SH-SY5Y (cell line): ENCODE data around the gene PCSK5.

Experiments used
- GATA2 ChIP-seq: IDR thresholded peaks from 2 replicates; pipeline ENCODE4 v1.6.1; 2011; ENCODE audit warnings: mild to moderate bottlenecking, low read depth, low read length
- GATA3 ChIP-seq: IDR thresholded peaks from 2 replicates; pipeline ENCODE4 v1.6.1; 2011; ENCODE audit warnings: low read depth, mild to moderate bottlenecking, low read length, moderate library complexity

DNA sequence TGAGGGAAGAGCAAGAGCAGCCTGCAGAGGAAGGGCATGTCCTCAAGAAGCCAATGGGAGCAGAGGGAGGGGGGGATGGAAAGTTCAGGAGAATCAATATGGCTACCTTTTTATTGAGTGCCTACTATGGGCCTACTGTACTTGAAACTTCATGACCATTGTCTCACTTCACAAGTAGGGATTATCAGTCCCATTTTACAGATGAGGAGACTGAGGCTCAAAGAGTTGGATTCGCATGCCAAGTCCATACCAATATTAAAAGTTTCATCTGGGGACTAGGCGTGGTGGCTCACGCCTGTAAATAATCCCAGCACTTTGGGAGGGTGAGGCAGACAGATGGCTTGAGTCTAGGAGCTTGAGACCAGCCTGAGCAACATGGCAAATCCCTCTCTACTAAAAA, 463.7 kb downstream of the PCSK5 start:
- no peak for TF ChIP-seq GATA3
- TF ChIP-seq GATA2 = no peak
